Measurements from ENCODE around the gene PTGES3L.
"Not testable (repeated sequence)": the region's sequence is repeated elsewhere in the genome, so short reads cannot be mapped to it uniquely, and the experiment has no call there.

The PTGES3L gene

GRCh38 chr17:42919522-42920077 lies 60.3 kb downstream of the PTGES3L start:
- not testable (repeated sequence) for DNase-seq (ENCODE audit: low read depth)

DNA sequence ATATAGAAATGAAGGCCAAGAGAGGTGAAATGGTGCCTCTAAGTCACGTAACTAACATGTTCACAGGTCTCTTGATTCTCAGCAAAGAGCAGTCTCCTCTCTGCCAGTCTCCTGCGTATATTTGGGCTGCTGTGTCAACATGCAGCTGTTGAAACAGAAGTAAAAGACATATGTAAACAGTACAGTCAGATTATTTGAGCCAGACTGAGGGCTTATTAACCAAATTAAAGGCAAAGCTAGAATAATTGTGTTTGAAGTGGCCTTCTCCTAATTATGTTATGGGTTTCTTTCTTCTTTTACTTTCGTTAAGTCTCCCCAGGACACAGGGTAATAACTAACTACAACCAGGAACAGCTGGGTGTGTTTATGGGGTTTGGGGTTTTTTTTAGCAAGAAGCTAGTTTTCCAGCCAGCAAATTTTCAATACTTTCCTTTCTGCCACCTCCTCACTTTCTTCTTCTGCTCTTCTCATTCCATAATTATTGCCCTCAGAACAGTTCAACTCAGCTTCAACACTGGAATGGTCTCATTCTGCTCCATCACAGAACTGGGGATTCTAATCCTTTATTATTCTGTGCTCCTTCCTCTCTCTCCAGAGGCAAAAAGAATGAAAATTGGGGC lies 60.9 kb downstream of the PTGES3L start:
- DNase-seq (ENCODE audit: low read depth): no peak

Data from activated T-helper 9 cell treated with anti-CD3 and anti-CD28 coated beads, Interleukin-2, amount 50 U/mL, for 16 hours (primary cell).